Prostate gland (tissue), 2 donors: ENCODE data around the gene NF2. TPM values are rescaled to one million over a fixed set of nuclear protein-coding genes. Genes with fewer than 3 reads are reported as not detected.

ENCODE experiments used
- DNase-seq: peaks from one replicate; pipeline ENCODE4 v3.0.0-alpha.2; 2019; ENCODE audit warnings: low spot score
- H3K27ac ChIP-seq, 2 donors: fragments of 200-600 bp; sonication (generic); 2 replicates each; pipeline ENCODE4 v1.5.1; 2017 to 2019
- H3K27me3 ChIP-seq: fragments of 200-600 bp; sonication (generic); replicated peaks from 2 replicates; pipeline ENCODE4 v1.5.1; 2019; ENCODE audit not compliant: insufficient read depth
- H3K36me3 ChIP-seq, 2 donors: fragments of 200-600 bp; sonication (generic); 1 replicate in 1 of 2; 2 replicates in 1 of 2; pipeline versions ENCODE4 v1.5.1 to v1.8.1; 2017 to 2019
- H3K4me1 ChIP-seq: fragments of 200-600 bp; sonication (generic); replicated peaks from 2 replicates; pipeline ENCODE4 v1.5.1; 2019
- H3K4me3 ChIP-seq, 2 donors: fragments of 200-600 bp; sonication (generic); 2 replicates each; pipeline ENCODE4 v1.5.1; 2017 to 2019
- H3K9me3 ChIP-seq: fragments of 200-600 bp; sonication (generic); 2 replicates; pipeline ENCODE4 v1.5.1; 2017
- CTCF ChIP-seq, 4 experiments: fragments of 200-600 bp in 2 of 4; fragments of 450-650 bp in 2 of 4; sonication (generic) in 2 of 4; IDR thresholded peaks; 1 replicate in 3 of 4; 2 replicates in 1 of 4; pipeline ENCODE4 v1.5.1; 2016 to 2019; ENCODE audit warnings: antibody characterized with exemption in 4 of 4, mild to moderate bottlenecking in 2 of 4, moderate library complexity in 2 of 4
- POLR2A ChIP-seq: fragments of 450-650 bp; IDR thresholded peaks from one replicate; pipeline ENCODE4 v1.6.1; 2016; ENCODE audit warnings: antibody characterized with exemption, mild to moderate bottlenecking
- POLR2AphosphoS5 ChIP-seq: sonication (generic); formaldehyde crosslinking; IDR thresholded peaks from one replicate; pipeline ENCODE4 v1.6.1; 2017; ENCODE audit warnings: antibody characterized with exemption
- WGBS: methylation state at CpG from one replicate; pipeline ENCODE4 v1.1.5; 2018; 5-methylcytosine and 5-hydroxymethylcytosine counted together
- intact Hi-C: fragments of 100-400 bp; cut with DNase I; formaldehyde crosslinking; loops from one replicate; pipeline ENCODE4 v1.14.2; 2022
- total RNA-seq, 2 donors: library from RNA; depleted of rRNA; stranded (reverse); fragments of >200 nt; gene quantifications; one replicate each; pipeline ENCODE4 v1.1.0, GENCODE V29; 2016

NF2 gene
- total RNA-seq, 2 donors from 2014 or later: 32.3 to 34.7 TPM

- DNase-seq: no peak
- Histone ChIP-seq H3K27me3 (no peaks in the 10 kb centered on the region), H3K4me3 (no peak overlapping the region), H3K9me3 (no peaks in the 10 kb centered on the region), H3K27ac (no peak overlapping the region), H3K4me1 (peaks cover under 1% of the 10 kb centered on the region), H3K36me3 (no peaks in the 10 kb centered on the region)
- intact Hi-C loops: no loop called here
- 88% methylated on average over 7 of the region's 7 CpGs for WGBS
- no peak for TF ChIP-seq CTCF (IDR thresholded peaks at IDR 0.05)
- no peak for TF ChIP-seq POLR2A
- no peak for TF ChIP-seq POLR2AphosphoS5
These were observed 122.7 kb downstream of the NF2 start for GRCh38 chr22:29726106-29726505.

- H3K4me3 ChIP-seq: no peak overlapping the region
- intact Hi-C loops: no loop called here
- 58% methylated on average over 15 of the region's 15 CpGs for WGBS
These were observed 123.2 kb downstream of the NF2 start for GRCh38 chr22:29726512-29727130.

GRCh38 chr22:29727131-29727523 lies 123.7 kb downstream of the NF2 start:
- 10% methylated on average over 9 of the region's 17 CpGs for WGBS
- Histone ChIP-seq H3K27ac (no peak overlapping the region), H3K36me3 (no peaks in the 10 kb centered on the region), H3K27me3 (no peaks in the 10 kb centered on the region), H3K4me3 (no peak overlapping the region), H3K9me3 (no peaks in the 10 kb centered on the region), H3K4me1 (no peaks in the 10 kb centered on the region)
- DNase-seq: no peak
- no peak for TF ChIP-seq POLR2AphosphoS5
- TF ChIP-seq CTCF (IDR thresholded peaks at IDR 0.05): peak in 1 of 4 experiments; percentile 9
- intact Hi-C loops: no loop called here

More at GRCh38 chr22:29726512-29727130, 123.2 kb downstream of the NF2 start:
- Histone ChIP-seq H3K9me3 (no peaks in the 10 kb centered on the region), H3K4me1 (no peaks in the 10 kb centered on the region), H3K27ac (no peak overlapping the region), H3K27me3 (no peaks in the 10 kb centered on the region), H3K36me3 (no peaks in the 10 kb centered on the region)
- DNase-seq: no peak
- TF ChIP-seq POLR2AphosphoS5: no peak

- Histone ChIP-seq H3K4me3 (no peak overlapping the region), H3K9me3 (no peaks in the 10 kb centered on the region), H3K36me3 (no peaks in the 10 kb centered on the region), H3K27me3 (no peaks in the 10 kb centered on the region), H3K27ac (no peak overlapping the region), H3K4me1 (no peaks in the 10 kb centered on the region)
- no peak for TF ChIP-seq POLR2A
- no peak for TF ChIP-seq CTCF (IDR thresholded peaks at IDR 0.05)
- TF ChIP-seq POLR2AphosphoS5: no peak
- intact Hi-C loops: no loop called here
- DNase-seq: no peak
- 90% methylated on average over 19 of the region's 20 CpGs for WGBS
These were observed 125.7 kb downstream of the NF2 start for GRCh38 chr22:29729161-29729560.

- intact Hi-C loops: no loop called here
- no peak overlapping the region for H3K27ac ChIP-seq
- no peaks in the 10 kb centered on the region for H3K4me1 ChIP-seq
- TF ChIP-seq POLR2A (no peak), CTCF (IDR thresholded peaks at IDR 0.05) (no peak), POLR2AphosphoS5 (no peak)
- H3K27me3 ChIP-seq: no peaks in the 10 kb centered on the region
- WGBS: 88% methylated on average over 18 of the region's 18 CpGs
- no peaks in the 10 kb centered on the region for H3K36me3 ChIP-seq
- DNase-seq: no peak
- no peaks in the 10 kb centered on the region for H3K9me3 ChIP-seq
- no peak overlapping the region for H3K4me3 ChIP-seq
These were observed 127.8 kb downstream of the NF2 start for GRCh38 chr22:29731058-29731850.
